ENCODE data around the gene MARK2. TPM values are rescaled to one million over a fixed set of nuclear protein-coding genes. Genes with fewer than 3 reads are reported as not detected.

The MARK2 gene
- total and polyA plus RNA-seq, 12 donors: 12.6 to 42.7 (median 37.3) TPM

GRCh38 chr11:63888170-63889086 is 49.5 kb downstream of the MARK2 start:
- H3K4me3 ChIP-seq: peak overlapping the region in 8 of 10 donors; percentile 14 to 53 (median 30)
- peak overlapping the region in 9 of 10 donors; percentile 54 to 89 (median 74) for H3K27ac ChIP-seq
- TF ChIP-seq CTCF (IDR thresholded peaks at IDR 0.05): no peak
- ATAC-seq (peak; percentile 53 to 80 (median 74)), DNase-seq (peak in 1 of 2 donors; percentile 41)
- H3K4me1 ChIP-seq: peaks cover 18 to 70% (median 46%) of the 10 kb centered on the region in 9 donors
- H3K9me3 ChIP-seq: no peaks in the 10 kb centered on the region
- H3K36me3 ChIP-seq: peaks cover 0 to 15% (median 0%) of the 10 kb centered on the region in 9 donors
- WGBS, 2 donors: 20 to 35% methylated on average over 25 of the region's 25 CpGs
- intact Hi-C loops (cut with DNase I): no loop called here
- H3K27me3 ChIP-seq: no peaks in the 10 kb centered on the region

- no peak for TF ChIP-seq CTCF (IDR thresholded peaks at IDR 0.05)
- DNase-seq (no peak), ATAC-seq (peak in 1 of 8 donors; percentile 4)
- Histone ChIP-seq H3K4me1 (peaks cover 15 to 61% (median 41%) of the 10 kb centered on the region in 9 donors), H3K36me3 (peaks cover 0 to 23% (median 0%) of the 10 kb centered on the region in 9 donors), H3K4me3 (peak overlapping the region in 1 of 10 donors; percentile 53), H3K27me3 (no peaks in the 10 kb centered on the region), H3K9me3 (no peaks in the 10 kb centered on the region), H3K27ac (peak overlapping the region in 6 of 10 donors; percentile 54 to 89 (median 82))
- intact Hi-C loops (cut with DNase I): no loop called here
- WGBS, 2 donors: 84 to 86% methylated on average over 6 of the region's 6 CpGs
These were observed 50.4 kb downstream of the MARK2 start for GRCh38 chr11:63889344-63889743.

- Histone ChIP-seq H3K4me1 (peaks cover 15 to 59% (median 36%) of the 10 kb centered on the region in 9 donors), H3K27ac (peak overlapping the region in 1 of 10 donors; percentile 13), H3K27me3 (no peaks in the 10 kb centered on the region), H3K4me3 (no peak overlapping the region), H3K36me3 (peaks cover 0 to 28% (median 4%) of the 10 kb centered on the region in 9 donors), H3K9me3 (no peaks in the 10 kb centered on the region)
- ATAC-seq (no peak), DNase-seq (no peak)
- intact Hi-C loops (cut with DNase I): no loop called here
- no peak for TF ChIP-seq CTCF (IDR thresholded peaks at IDR 0.05)
- 85 to 87% methylated on average over 7 of the region's 7 CpGs for WGBS, 2 donors
These were observed 51.5 kb downstream of the MARK2 start for GRCh38 chr11:63890368-63890767.

GRCh38 chr11:63892228-63892627 is 53.3 kb downstream of the MARK2 start:
- 37 to 39% methylated on average over 3 of the region's 3 CpGs for WGBS, 2 donors
- Histone ChIP-seq H3K4me3 (no peak overlapping the region), H3K36me3 (peaks cover 0 to 47% (median 13%) of the 10 kb centered on the region in 9 donors), H3K27me3 (no peaks in the 10 kb centered on the region), H3K27ac (no peak overlapping the region), H3K9me3 (no peaks in the 10 kb centered on the region), H3K4me1 (peaks cover 18 to 57% (median 42%) of the 10 kb centered on the region in 9 donors)
- intact Hi-C loops (cut with DNase I): no loop called here
- TF ChIP-seq CTCF (IDR thresholded peaks at IDR 0.05): no peak
- DNase-seq (no peak), ATAC-seq (no peak)

Data from heart right ventricle (tissue), 16 donors.